K562 (cell line): ENCODE data around the gene ASXL2. TPM values are rescaled to one million over a fixed set of nuclear protein-coding genes. Genes with fewer than 3 reads are reported as not detected.

Source experiments
- ATAC-seq: fragments of 200-7000 bp; cut with Tn5 transposase; 3 replicates; pipeline ENCODE4 v1.9.1; 2020; ENCODE audit warnings: moderate library complexity
- BruUV-seq: library from RNA; stranded (reverse); fragments of 400-500 nt; replicated peaks from 2 replicates; lab custom pipeline; 2021; lab: Mats Ljungman, UMichigan
- CTCF ChIA-PET: fragments of 300-600 bp; formaldehyde crosslinking; extraction: SDS; loops from one replicate; lab custom pipeline; 2021; ENCODE audit warnings: low intra/inter-chr PET ratio; lab: Yijun Ruan, JAX
- POLR2A ChIA-PET: fragments of 300-600, 350-650 bp; sonication (Branson Sonifier 250); formaldehyde crosslinking; extraction: SDS; loops from one replicate; lab custom pipeline; 2021; ENCODE audit warnings: antibody characterized with exemption, inconsistent platforms; lab: Yijun Ruan, JAX
- DNase-seq, 4 experiments: peaks; one replicate each; pipeline versions ENCODE4 v3.0.0 to v3.0.0-alpha.2; 2011 to 2018; ENCODE audit warnings: low spot score in 3 of 4, mixed read lengths in 3 of 4; ENCODE audit errors: extremely low read depth in 1 of 4
- FAIRE-seq: peaks from 2 replicates; lab custom pipeline; 2011; peaks lifted over from hg19 to GRCh38; lab: Jason Lieb, UNC
- H2AFZ ChIP-seq: 2 replicates; pipeline ENCODE4 v1.6.0; 2011; ENCODE audit warnings: low read depth, low read length, control low read depth, inconsistent platforms
- H3K27ac ChIP-seq: fragments of 200-600 bp; 3 replicates; pipeline ENCODE4 v1.8.0; 2011; ENCODE audit warnings: low read depth, mild to moderate bottlenecking, control low read depth, inconsistent platforms, low read length, moderate library complexity, mixed read lengths; ENCODE audit errors: extremely low read depth
- H3K27me3 ChIP-seq, 2 experiments: fragments of 300-600 bp in 1 of 2; 2 replicates in 1 of 2; 3 replicates in 1 of 2; pipeline versions ENCODE4 v1.6.0 to v1.8.0; 2011; ENCODE audit warnings: inconsistent platforms in 2 of 2, low read length in 2 of 2, mild to moderate bottlenecking in 1 of 2, mixed read lengths in 1 of 2, moderate library complexity in 1 of 2; ENCODE audit not compliant: control insufficient read depth in 2 of 2, insufficient read depth in 2 of 2
- H3K36me3 ChIP-seq: fragments of 300-600 bp; 3 replicates; pipeline ENCODE4 v1.8.0; 2011; ENCODE audit warnings: mild to moderate bottlenecking, low read length, inconsistent platforms; ENCODE audit not compliant: control insufficient read depth, insufficient read depth
- H3K4me1 ChIP-seq, 2 experiments: fragments of 200-600 bp in 1 of 2; replicated peaks in 1 of 2; 2 replicates in 1 of 2; 3 replicates in 1 of 2; pipeline versions ENCODE4 v1.5.1 to v1.8.0; 2011; ENCODE audit warnings: inconsistent platforms in 2 of 2, low read length in 2 of 2, mild to moderate bottlenecking in 1 of 2, mixed read lengths in 1 of 2, moderate library complexity in 1 of 2; ENCODE audit not compliant: control insufficient read depth in 2 of 2, insufficient read depth in 2 of 2
- H3K4me2 ChIP-seq: 2 replicates; pipeline ENCODE4 v1.6.1; 2011; ENCODE audit warnings: low read length, control low read depth, inconsistent platforms, mixed read lengths; ENCODE audit not compliant: insufficient read depth
- H3K4me3 ChIP-seq: fragments of 200-600 bp; sonication (generic), shearing (Covaris generic); 2 replicates; pipeline ENCODE4 v1.5.1; 2016; ENCODE audit warnings: control low read depth, inconsistent platforms
- H3K79me2 ChIP-seq: fragments of 200-600 bp; 3 replicates; pipeline ENCODE4 v1.8.0; 2011; ENCODE audit warnings: low read length, inconsistent platforms; ENCODE audit not compliant: control insufficient read depth, insufficient read depth
- H3K9ac ChIP-seq, 2 experiments: 2 replicates each; pipeline versions ENCODE4 v1.6.0 to v1.6.1; 2011; ENCODE audit warnings: low read depth in 2 of 2, low read length in 2 of 2, control low read depth in 1 of 2, inconsistent platforms in 1 of 2, mild to moderate bottlenecking in 1 of 2, mixed read lengths in 1 of 2; ENCODE audit not compliant: insufficient read depth in 1 of 2
- H3K9me1 ChIP-seq: one replicate; pipeline ENCODE4 v1.6.0; 2011; ENCODE audit warnings: inconsistent platforms, mild to moderate bottlenecking, low read length, moderate library complexity; ENCODE audit not compliant: control insufficient read depth, insufficient read depth
- H3K9me3 ChIP-seq: replicated peaks from 2 replicates; pipeline ENCODE4 v1.5.1; 2011; ENCODE audit warnings: low read depth, low read length, inconsistent platforms; ENCODE audit not compliant: control insufficient read depth, insufficient read depth
- H4K20me1 ChIP-seq: replicated peaks from 2 replicates; pipeline ENCODE4 v1.6.1; 2011; ENCODE audit warnings: low read length, inconsistent platforms, mixed read lengths; ENCODE audit not compliant: control insufficient read depth, insufficient read depth
- CLOCK ChIP-seq: fragments of 250-450 bp; sonication (Bioruptor Pico); IDR thresholded peaks from 2 replicates; pipeline ENCODE4 v1.4.0; 2020; ENCODE audit warnings: mild to moderate bottlenecking, moderate library complexity, borderline replicate concordance
- ID3 ChIP-seq, 2 experiments: fragments of 250-450 bp in 1 of 2; fragments of 450-650 bp in 1 of 2; sonication (Bioruptor Pico) in 1 of 2; IDR thresholded peaks; 2 replicates each; pipeline versions ENCODE4 v1.6.1 to v1.8.0; 2016 to 2021; ENCODE audit warnings: mild to moderate bottlenecking in 2 of 2, moderate library complexity in 2 of 2, missing compliant biosample characterization in 1 of 2, missing genetic modification characterization in 1 of 2
- KLF10 ChIP-seq: fragments of 250-450 bp; sonication (Bioruptor Pico); IDR thresholded peaks from 2 replicates; pipeline ENCODE4 v1.6.1; 2021; ENCODE audit warnings: matching md5 sums
- MTA2 ChIP-seq: fragments of 450-650 bp; IDR thresholded peaks from 2 replicates; pipeline ENCODE4 v1.6.1; 2016; ENCODE audit warnings: low read depth
- PCBP2 ChIP-seq: fragments of 200-400 bp; formaldehyde crosslinking; IDR thresholded peaks from 2 replicates; pipeline ENCODE4 v1.6.1; 2018; ENCODE audit warnings: low read length, low read depth, mild to moderate bottlenecking, moderate library complexity; ENCODE audit not compliant: poor library complexity, severe bottlenecking
- SMARCC2 ChIP-seq: fragments of 450-650 bp; IDR thresholded peaks from 2 replicates; pipeline ENCODE4 v1.6.1; 2017; ENCODE audit warnings: antibody characterized with exemption, moderate library complexity, mild to moderate bottlenecking, low read depth
- ZBTB26 ChIP-seq: fragments of 450-650 bp; formaldehyde crosslinking; IDR thresholded peaks from 2 replicates; pipeline ENCODE4 v1.4.0; 2022; ENCODE audit warnings: missing genetic modification characterization
- ZFP1 ChIP-seq: fragments of 450-650 bp; formaldehyde crosslinking; IDR thresholded peaks from 2 replicates; pipeline ENCODE4 v1.4.0; 2020; ENCODE audit warnings: mild to moderate bottlenecking, mixed read lengths
- ZNF124 ChIP-seq: sonication (generic); formaldehyde crosslinking; IDR thresholded peaks from 2 replicates; pipeline ENCODE4 v1.8.1; 2022; ENCODE audit warnings: missing genetic modification reagents
- ZNF311 ChIP-seq: fragments of 250-450 bp; sonication (Bioruptor Pico); IDR thresholded peaks from 2 replicates; pipeline ENCODE4 v1.4.0; 2020; ENCODE audit warnings: mild to moderate bottlenecking, moderate library complexity
- ZNF324 ChIP-seq: fragments of 250-450 bp; sonication (Bioruptor Pico); IDR thresholded peaks from 2 replicates; pipeline ENCODE4 v1.4.0; 2020; ENCODE audit warnings: mild to moderate bottlenecking
- ZNF79 ChIP-seq: fragments of 250-450 bp; sonication (Bioruptor Pico); IDR thresholded peaks from 2 replicates; pipeline ENCODE4 v1.4.0; 2020; ENCODE audit warnings: low read depth, mild to moderate bottlenecking, moderate library complexity
- WGBS: fragments of 100-300 bp; shearing (Covaris generic); methylation state at CpG from one replicate; pipeline ENCODE4 v1.1.6; 2016; ENCODE audit warnings: low coverage, mixed read lengths; ENCODE audit not compliant: insufficient coverage; ENCODE audit errors: missing lambda C conversion rate; 5-methylcytosine and 5-hydroxymethylcytosine counted together
- in situ Hi-C: fragments of 300-500 bp; cut with MboI; formaldehyde crosslinking; loops from 4 replicates; pipeline ENCODE4 v1.15.0; 2018; ENCODE audit warnings: inconsistent platforms, mixed read lengths
- intact Hi-C: fragments of 100-400 bp; cut with micrococcal nuclease; formaldehyde crosslinking; loops from 2 replicates; pipeline ENCODE4 v1.14.2; 2022
- polyA plus RNA-seq, 8 experiments: library from polyadenylated mRNA; depleted of rRNA in 4 of 8; stranded (reverse) in 5 of 8; unstranded in 3 of 8; fragments of >200 nt; fragmentation: Nextera tagmentation in 2 of 8; fragmentation: Illumina TruSeq in 1 of 8; extraction: Ambion mirVana in 2 of 8; extraction: Trizol in 1 of 8; gene quantifications; 2 replicates each; pipeline versions ENCODE4 v1.2.1 to v1.2.3, GENCODE V29; 2011 to 2014; ENCODE audit warnings: inconsistent platforms in 1 of 8, missing spikeins in 1 of 8
- total RNA-seq, 7 experiments: library from RNA; depleted of rRNA in 6 of 7; stranded (reverse); fragments of >200 nt in 6 of 7; fragmentation: Illumina TruSeq in 2 of 7; extraction: Trizol in 2 of 7; gene quantifications; 2 replicates each; pipeline versions ENCODE4 v1.2.1 to v1.2.3, GENCODE V29; 2011 to 2021; ENCODE audit warnings: low replicate concordance in 1 of 7

Gene ASXL2
- total and polyA plus RNA-seq, 9 of the 15 experiments (the other 6 are each of a cell fraction or from before 2014, with no cell fraction given) = 2.2 to 25.9 (median 9.0) TPM

GRCh38 chr2:25835906-25836305 is 42.4 kb downstream of the ASXL2 start:
- ATAC-seq (no peak), FAIRE-seq (no peak), DNase-seq (no peak)
- ChIA-PET CTCF (no interaction called here), POLR2A (interaction anchor here (0.7 to 1.7 kb wide), 3 partner anchors 16 to 23 kb away, joined by 3 to 7 read pairs (median 3); no protein-coding TSS in a partner anchor)
- Histone ChIP-seq H3K4me1 (peaks cover 0 to 6% of the 10 kb centered on the region in 2 experiments; a peak in 2 of 5 replicates), H3K36me3 (peaks cover 18% of the 10 kb centered on the region; the same call in 2 of the 3 replicates), H3K27me3 (no peaks in the 10 kb centered on the region), H4K20me1 (no peaks in the 10 kb centered on the region), H3K9ac (no peak overlapping the region), H3K9me3 (no peaks in the 10 kb centered on the region), H3K9me1 (no peaks in the 10 kb centered on the region), H2AFZ (no peak overlapping the region), H3K4me2 (no peak overlapping the region), H3K4me3 (no peak overlapping the region), H3K79me2 (peaks cover 37% of the 10 kb centered on the region), H3K27ac (no peak overlapping the region)
- BruUV-seq = no TSS peak
- whole genome bisulfite sequencing = 77% methylated on average over 2 of the region's 2 CpGs
- in situ Hi-C loops (no loop called here), intact Hi-C loops (no loop called here)
- TF ChIP-seq ZNF79 (CRISPR knock-in tag) = no peak
- no peak for TF ChIP-seq KLF10
- TF ChIP-seq SMARCC2 = no peak
- TF ChIP-seq PCBP2 = no peak
- no peak for TF ChIP-seq CLOCK (CRISPR knock-in tag)
- TF ChIP-seq ID3 (CRISPR knock-in tag; IDR thresholded peaks at IDR 0.05) = no peak
- no peak for TF ChIP-seq ID3 (tag; IDR thresholded peaks at IDR 0.05)
- TF ChIP-seq ZFP1 (CRISPR knock-in tag) = no peak
- no peak for TF ChIP-seq MTA2
- no peak for TF ChIP-seq ZNF124 (CRISPR knock-in tag)
- TF ChIP-seq ZNF311 (CRISPR knock-in tag) = no peak
- TF ChIP-seq ZBTB26 (CRISPR knock-in tag) = no peak
- TF ChIP-seq ZNF324 = no peak
